ENCODE measurements around the gene GTF2A1.

GTF2A1 gene

GRCh38 chr14:81129242-81129641 lies 91.5 kb downstream of the GTF2A1 start:
- no peak for DNase-seq

- no peak for DNase-seq
Measured at GRCh38 chr14:81127785-81128184, 93.0 kb downstream of the GTF2A1 start.

DNA sequence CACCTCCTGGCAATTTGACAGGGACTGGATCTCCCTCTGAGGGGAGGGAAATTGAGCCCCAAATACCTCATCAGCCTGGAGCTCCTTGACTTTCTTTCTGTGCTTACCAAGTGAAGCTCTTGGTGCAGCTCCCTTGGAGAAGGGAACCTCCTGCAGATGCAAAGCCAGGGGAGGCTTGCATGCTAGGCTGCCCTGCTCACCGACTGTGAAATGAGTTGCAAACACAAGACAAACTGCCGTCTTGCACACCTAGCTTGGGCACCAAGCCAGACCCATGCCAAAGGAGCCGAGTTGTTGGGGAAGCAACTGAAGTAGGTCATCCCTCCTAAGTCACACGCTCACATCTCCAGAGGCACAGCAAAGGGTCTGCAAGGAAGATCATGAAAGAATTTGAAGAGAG lies 95.2 kb downstream of the GTF2A1 start:
- DNase-seq, result no peak

All from CD4-positive, alpha-beta T cell treated with Interferon gamma for 1 hour (primary cell).